Measurements from ENCODE around the gene SLC6A3. TPM values are rescaled to one million over a fixed set of nuclear protein-coding genes. Genes with fewer than 3 reads are reported as not detected.
A peak's percentile ranks its signal among the peaks of the same experiment; 100 is the strongest.

SLC6A3 gene
- total and polyA plus RNA-seq, 2 of the 13 experiments (the other 11 are each of a cell fraction or from before 2014, with no cell fraction given), result 0.01 TPM; not detected in 1

DNA sequence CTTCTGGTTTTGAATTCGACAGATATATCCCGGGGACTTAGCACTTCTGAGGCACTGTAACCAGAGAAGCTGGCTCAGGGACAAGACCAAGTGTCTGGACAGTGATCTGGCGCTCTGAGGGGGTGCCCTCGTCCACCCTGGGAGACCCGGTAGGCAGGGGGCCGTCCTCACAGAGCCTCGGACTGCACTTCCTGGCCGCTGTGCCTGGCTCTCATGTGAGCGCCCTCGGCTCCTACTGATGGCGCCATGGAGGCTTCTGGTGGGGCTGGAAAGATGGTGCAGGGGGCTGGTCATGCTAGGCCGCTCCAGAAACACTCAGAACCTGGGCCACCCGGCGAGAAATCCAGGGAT lies 18.8 kb upstream of the SLC6A3 start (continued):
- no peak for TF ChIP-seq ZMAT3 (CRISPR knock-in tag; conservative IDR thresholded peaks at IDR 0.05)
- no peak for TF ChIP-seq ZMYM3 (CRISPR knock-in tag; IDR thresholded peaks at IDR 0.05)
- no peak for TF ChIP-seq ZNF598 (CRISPR knock-in tag; IDR thresholded peaks at IDR 0.05; ENCODE audit: borderline replicate concordance)
- no peak for TF ChIP-seq ZNF841 (CRISPR knock-in tag; IDR thresholded peaks at IDR 0.05; ENCODE audit: borderline replicate concordance)
- TF ChIP-seq NR2F2 (IDR thresholded peaks at IDR 0.05; ENCODE audit: borderline replicate concordance, low read depth), result no peak
- no peak for TF ChIP-seq ZNF260 (CRISPR knock-in tag; IDR thresholded peaks at IDR 0.05; ENCODE audit: borderline replicate concordance, low read depth)
- no peak for TF ChIP-seq ZNF850 (CRISPR knock-in tag; conservative IDR thresholded peaks at IDR 0.05)
- TF ChIP-seq NR2F6 (IDR thresholded peaks at IDR 0.05), result no peak
- no peak for TF ChIP-seq NR2F6 (CRISPR knock-in tag; IDR thresholded peaks at IDR 0.05)
- TF ChIP-seq ZNF431 (CRISPR knock-in tag; IDR thresholded peaks at IDR 0.05; ENCODE audit: borderline replicate concordance, low read depth), result no peak
- no peak for TF ChIP-seq ZBTB46 (CRISPR knock-in tag; IDR thresholded peaks at IDR 0.05; ENCODE audit: borderline replicate concordance)

GRCh38 chr5:1463326-1464095 lies 18.3 kb upstream of the SLC6A3 start:
- intact Hi-C loops (cut with micrococcal nuclease; ENCODE audit: unreplicated experiment) (no loop called here), in situ Hi-C loops (cut with HindIII; ENCODE audit: extremely low pct_ligation_motif_present, low pct_unique_long_range_greater_than_20kb) (no loop called here)
- ATAC-seq (no peak), DNase-seq (ENCODE audit: low spot score) (no peak), FAIRE-seq (no peak)
- Histone ChIP-seq H4K20me1 (ENCODE audit: insufficient read depth, low read length) (peaks cover 6% of the 10 kb centered on the region; the same call in 1 of the 2 replicates), H3K4me2 (ENCODE audit: low read depth, low read length) (no peak overlapping the region), H3K9me3 (ENCODE audit: low read length) (no peaks in the 10 kb centered on the region), H3K36me3 (replicated peaks in 1 of 2; ENCODE audit: control insufficient read depth in 1 of 2, insufficient read depth in 2 of 2, low read length in 2 of 2) (peaks cover 7 to 20% of the 10 kb centered on the region in 2 experiments; a peak in 4 of 5 replicates), H3K4me1 (ENCODE audit: insufficient read depth, low read length) (no peaks in the 10 kb centered on the region), H2AFZ (ENCODE audit: low read length) (no peak overlapping the region), H3K4me3 (replicated peaks in 1 of 3; ENCODE audit: insufficient read depth in 1 of 3, low read depth in 2 of 3, low read length in 3 of 3) (no peak overlapping the region), H3K27ac (ENCODE audit: extremely low read length, insufficient read depth, low read length) (no peak overlapping the region), H3K79me2 (ENCODE audit: insufficient read depth, low read length) (no peaks in the 10 kb centered on the region), H3K27me3 (ENCODE audit: control insufficient read depth in 1 of 2, insufficient read depth in 2 of 2, low read length in 2 of 2) (no peaks in the 10 kb centered on the region), H3K9ac (ENCODE audit: insufficient read depth, low read depth, low read length) (no peak overlapping the region)
- no TSS peak for BruUV-seq (replicated peaks)
- CTCF ChIA-PET (ENCODE audit: low intra/inter-chr PET ratio, low total read pairs), result no interaction called here
- WGBS (ENCODE audit: low lambda C conversion rate), result 97% methylated on average over 32 of the region's 46 CpGs
- POLR2A ChIA-PET, result no interaction called here
- TF ChIP-seq ZNF839 (CRISPR knock-in tag; IDR thresholded peaks at IDR 0.05; ENCODE audit: borderline replicate concordance) (no peak), AGO2 (optimal IDR thresholded peaks at IDR 0.05; ENCODE audit: low read depth, low read length) (peak; percentile 21)
